ENCODE measurements around the gene SLC25A31. TPM values are rescaled to one million over a fixed set of nuclear protein-coding genes. Genes with fewer than 3 reads are reported as not detected.
A peak's percentile ranks its signal among the peaks of the same experiment; 100 is the strongest.

SLC25A31 gene
- total and polyA plus RNA-seq, 2 experiments from 2014 or later = 0.23 TPM; not detected in 1

DNA sequence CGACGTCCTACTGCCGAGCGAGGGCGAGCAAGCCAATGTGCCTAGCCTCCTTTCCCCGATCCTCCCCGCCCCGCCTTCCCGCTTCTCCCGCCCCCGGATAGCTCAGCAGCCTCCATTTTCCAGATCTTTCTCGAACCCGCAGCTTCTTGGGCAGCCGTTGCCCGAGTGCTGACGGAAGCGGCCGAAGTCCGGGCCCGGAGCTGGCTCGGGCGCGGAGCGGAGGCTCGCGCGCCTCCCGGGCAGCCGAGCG is 51.8 kb downstream of the SLC25A31 start:
- peaks cover 13% of the 10 kb centered on the region for H3K4me1 ChIP-seq (ENCODE audit: low read depth)
- peaks cover 27% of the 10 kb centered on the region for H3K27me3 ChIP-seq
- H3K4me3 ChIP-seq = peak overlapping the region; percentile 55
- TF ChIP-seq, protein P1, sequence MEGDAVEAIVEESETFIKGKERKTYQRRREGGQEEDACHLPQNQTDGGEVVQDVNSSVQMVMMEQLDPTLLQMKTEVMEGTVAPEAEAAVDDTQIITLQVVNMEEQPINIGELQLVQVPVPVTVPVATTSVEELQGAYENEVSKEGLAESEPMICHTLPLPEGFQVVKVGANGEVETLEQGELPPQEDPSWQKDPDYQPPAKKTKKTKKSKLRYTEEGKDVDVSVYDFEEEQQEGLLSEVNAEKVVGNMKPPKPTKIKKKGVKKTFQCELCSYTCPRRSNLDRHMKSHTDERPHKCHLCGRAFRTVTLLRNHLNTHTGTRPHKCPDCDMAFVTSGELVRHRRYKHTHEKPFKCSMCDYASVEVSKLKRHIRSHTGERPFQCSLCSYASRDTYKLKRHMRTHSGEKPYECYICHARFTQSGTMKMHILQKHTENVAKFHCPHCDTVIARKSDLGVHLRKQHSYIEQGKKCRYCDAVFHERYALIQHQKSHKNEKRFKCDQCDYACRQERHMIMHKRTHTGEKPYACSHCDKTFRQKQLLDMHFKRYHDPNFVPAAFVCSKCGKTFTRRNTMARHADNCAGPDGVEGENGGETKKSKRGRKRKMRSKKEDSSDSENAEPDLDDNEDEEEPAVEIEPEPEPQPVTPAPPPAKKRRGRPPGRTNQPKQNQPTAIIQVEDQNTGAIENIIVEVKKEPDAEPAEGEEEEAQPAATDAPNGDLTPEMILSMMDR (IDR thresholded peaks at IDR 0.05; ENCODE audit: low read depth, low read length) = no peak
- no peak overlapping the region for H3K27ac ChIP-seq
- no peaks in the 10 kb centered on the region for H3K9me3 ChIP-seq (ENCODE audit: low read depth)
- peak in 1 of 2 donors; percentile 90 for DNase-seq (ENCODE audit: low read depth in 1 of 2, low spot score in 1 of 2)
- no peaks in the 10 kb centered on the region for H3K36me3 ChIP-seq

DNA sequence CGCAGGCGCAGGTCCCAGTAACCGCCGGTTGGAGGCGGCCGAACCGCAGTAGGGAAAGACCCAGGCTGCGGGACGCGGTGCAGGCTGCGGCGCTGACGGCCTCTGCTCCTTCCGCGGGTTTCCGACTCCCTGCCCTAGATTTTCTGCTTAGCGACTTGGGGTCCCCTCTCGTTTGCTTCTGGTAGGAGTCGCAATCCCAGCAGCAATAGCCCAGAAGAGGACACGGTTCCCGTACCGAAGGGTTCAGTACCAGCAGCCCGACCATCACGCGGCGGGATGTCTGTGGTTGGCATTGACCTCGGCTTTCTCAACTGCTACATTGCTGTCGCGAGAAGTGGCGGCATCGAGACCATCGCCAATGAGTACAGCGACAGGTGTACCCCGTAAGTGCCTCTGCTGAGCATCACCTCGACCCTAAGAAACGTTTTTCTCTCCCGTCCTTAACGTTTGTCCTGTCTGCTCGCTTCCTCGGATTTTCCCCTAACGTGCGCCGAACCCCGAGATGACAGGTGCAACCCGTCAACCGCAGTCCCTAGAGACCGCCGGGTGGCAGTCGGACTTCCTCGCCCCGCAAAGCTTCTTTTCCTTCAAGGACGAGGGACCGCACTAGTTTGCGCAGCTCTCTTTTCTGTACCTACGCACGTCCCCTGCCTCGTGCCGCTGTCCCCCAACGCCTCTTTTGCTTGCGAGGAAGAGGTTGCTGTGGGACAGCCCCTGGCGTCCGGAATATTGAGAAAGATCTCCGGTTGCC is 52.2 kb downstream of the SLC25A31 start, which contains the start of gene HSPA4L:
HSPA4L (plus strand) TSS at position 48 of the 751 bp plus-strand sequence; CDS start at position 277, 229 bp downstream.
- TF ChIP-seq, protein P1 (IDR thresholded peaks at IDR 0.05; ENCODE audit: low read depth, low read length) = peak; percentile 40
- H3K36me3 ChIP-seq = no peaks in the 10 kb centered on the region
- peaks cover 13% of the 10 kb centered on the region for H3K4me1 ChIP-seq (ENCODE audit: low read depth)
- no peaks in the 10 kb centered on the region for H3K9me3 ChIP-seq (ENCODE audit: low read depth)
- peak in 1 of 2 donors; percentile 90 for DNase-seq (ENCODE audit: low read depth in 1 of 2, low spot score in 1 of 2)
- H3K27me3 ChIP-seq = peaks cover 27% of the 10 kb centered on the region
- H3K4me3 ChIP-seq = peak within 1 kb of the TSS; percentile 55
- H3K27ac ChIP-seq = no peak within 1 kb of the TSS

- Histone ChIP-seq H3K9me3 (ENCODE audit: low read depth) (no peaks in the 10 kb centered on the region), H3K36me3 (no peaks in the 10 kb centered on the region), H3K4me3 (peak overlapping the region; percentile 55), H3K4me1 (ENCODE audit: low read depth) (peaks cover 6% of the 10 kb centered on the region), H3K27ac (no peak overlapping the region), H3K27me3 (peaks cover 27% of the 10 kb centered on the region)
- DNase-seq (ENCODE audit: low read depth in 1 of 2, low spot score in 1 of 2) = peak; percentile 13 to 74
- TF ChIP-seq, protein P1 (IDR thresholded peaks at IDR 0.05; ENCODE audit: low read depth, low read length) = no peak
These were observed 53.0 kb downstream of the SLC25A31 start for GRCh38 chr4:127783026-127783769.

GRCh38 chr4:127783955-127784770 is 54.0 kb downstream of the SLC25A31 start:
- no peak for DNase-seq (ENCODE audit: low read depth in 1 of 2, low spot score in 1 of 2)
- no peaks in the 10 kb centered on the region for H3K36me3 ChIP-seq
- no peak overlapping the region for H3K27ac ChIP-seq
- peaks cover 27% of the 10 kb centered on the region for H3K27me3 ChIP-seq
- no peaks in the 10 kb centered on the region for H3K9me3 ChIP-seq (ENCODE audit: low read depth)
- no peak overlapping the region for H3K4me3 ChIP-seq
- no peaks in the 10 kb centered on the region for H3K4me1 ChIP-seq (ENCODE audit: low read depth)
- TF ChIP-seq, protein P1 (IDR thresholded peaks at IDR 0.05; ENCODE audit: low read depth, low read length) = no peak

DNA sequence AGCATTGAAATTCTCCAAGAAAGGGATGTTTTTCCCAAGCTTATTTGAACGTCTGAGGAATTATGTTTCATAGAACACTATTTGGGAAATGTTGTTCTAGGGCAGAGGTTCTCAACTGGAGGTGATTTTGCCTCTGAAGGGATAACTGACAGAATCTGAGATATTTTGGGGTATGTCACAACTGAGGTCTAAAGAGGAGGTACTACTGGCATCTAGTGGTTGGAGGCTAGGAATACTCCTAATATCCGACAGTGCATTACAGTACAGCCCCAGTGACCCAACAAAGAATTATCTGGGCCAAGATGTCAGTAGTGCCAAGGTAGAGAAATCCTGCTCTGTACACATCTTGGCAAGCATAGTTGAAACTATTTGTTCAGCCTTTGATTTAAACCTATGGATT is 58.3 kb downstream of the SLC25A31 start:
- DNase-seq (ENCODE audit: low read depth in 1 of 2, low spot score in 1 of 2) = peak in 1 of 2 donors; percentile 3
- no peak overlapping the region for H3K4me3 ChIP-seq
- no peaks in the 10 kb centered on the region for H3K36me3 ChIP-seq
- H3K27me3 ChIP-seq = peaks cover 15% of the 10 kb centered on the region
- H3K27ac ChIP-seq = no peak overlapping the region
- no peaks in the 10 kb centered on the region for H3K9me3 ChIP-seq (ENCODE audit: low read depth)
- H3K4me1 ChIP-seq (ENCODE audit: low read depth) = no peaks in the 10 kb centered on the region
- TF ChIP-seq, protein P1 (IDR thresholded peaks at IDR 0.05; ENCODE audit: low read depth, low read length) = no peak

Data from cardiac muscle cell (in vitro differentiated cells and primary cell).